Activated CD8-positive, alpha-beta memory T cell treated with anti-CD3 and anti-CD28 coated beads for 48 hours (primary cell): ENCODE results near the gene BRD2.

Experiments used
- DNase-seq, 3 experiments: peaks; one replicate each; pipeline ENCODE4 v3.0.0-alpha.2; 2020; ENCODE audit warnings: low read depth in 2 of 3, low spot score in 2 of 3

Gene BRD2

DNA sequence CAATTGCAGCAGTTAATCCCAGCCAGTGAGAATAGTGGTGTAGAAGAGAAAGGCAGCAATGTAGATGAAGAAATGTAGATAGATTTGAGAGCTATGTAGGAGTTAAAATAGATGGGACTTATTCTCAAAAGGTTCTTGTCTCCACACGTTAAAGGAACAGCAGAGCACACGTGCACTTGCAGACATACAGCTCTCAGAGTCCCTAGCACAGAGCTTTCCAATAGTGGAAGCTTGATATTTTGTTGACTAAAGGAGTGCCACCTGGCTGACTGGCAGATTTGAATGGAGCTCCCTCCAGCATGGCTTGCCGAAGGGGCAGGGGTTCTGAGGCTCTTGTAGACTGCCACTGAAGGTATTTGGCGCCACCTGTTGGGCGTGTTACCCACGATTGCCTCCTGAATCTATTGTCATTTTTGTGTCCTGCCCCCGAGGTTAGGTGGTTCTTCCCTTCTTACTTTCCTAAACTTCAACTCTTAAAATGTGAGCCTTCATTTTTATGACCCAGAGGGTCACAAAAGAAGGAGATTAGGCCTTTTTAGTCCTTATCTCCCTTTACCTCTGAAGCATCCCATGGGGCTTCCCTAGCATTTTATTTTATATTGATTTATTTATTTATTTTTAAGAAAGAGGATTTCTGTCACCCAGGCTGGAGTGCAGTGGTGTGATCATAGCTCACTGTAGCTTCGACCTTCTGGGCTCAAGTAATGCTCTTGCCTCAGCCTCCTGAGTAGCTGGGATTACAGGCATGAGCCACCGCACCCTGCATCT, 16.4 kb downstream of the BRD2 start:
- DNase-seq: peak; percentile 57 to 81 (median 74)

- no peak for DNase-seq
Observed at GRCh38 chr6:32989368-32989767, 21.0 kb downstream of the BRD2 start.

GRCh38 chr6:32991972-32992371, 23.6 kb downstream of the BRD2 start:
- no peak for DNase-seq

- no peak for DNase-seq
Observed at GRCh38 chr6:32993363-32993973, 25.1 kb downstream of the BRD2 start.

- no peak for DNase-seq
Observed at GRCh38 chr6:32995448-32995847, 27.1 kb downstream of the BRD2 start.

- no peak for DNase-seq
Observed at GRCh38 chr6:33000055-33000454, 31.7 kb downstream of the BRD2 start.

DNA sequence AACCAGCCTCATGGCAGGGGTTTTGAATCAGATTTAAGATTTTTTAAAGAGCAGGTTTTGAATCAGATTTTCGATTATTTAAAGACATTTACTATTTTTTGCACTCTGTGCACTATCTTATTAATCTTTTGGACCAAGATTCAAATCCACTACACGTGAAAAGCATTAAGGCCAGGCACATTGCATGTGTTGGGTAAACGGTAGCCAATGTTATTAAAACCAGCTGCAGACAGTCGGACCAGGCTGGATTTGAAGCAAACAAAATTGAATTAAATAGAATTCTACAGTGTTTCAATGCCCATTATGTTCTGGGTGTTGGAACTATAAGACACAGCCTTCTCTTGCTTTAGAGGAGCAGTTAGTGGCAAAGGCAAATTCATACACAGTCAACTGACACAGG, 33.3 kb downstream of the BRD2 start:
- DNase-seq: no peak

DNA sequence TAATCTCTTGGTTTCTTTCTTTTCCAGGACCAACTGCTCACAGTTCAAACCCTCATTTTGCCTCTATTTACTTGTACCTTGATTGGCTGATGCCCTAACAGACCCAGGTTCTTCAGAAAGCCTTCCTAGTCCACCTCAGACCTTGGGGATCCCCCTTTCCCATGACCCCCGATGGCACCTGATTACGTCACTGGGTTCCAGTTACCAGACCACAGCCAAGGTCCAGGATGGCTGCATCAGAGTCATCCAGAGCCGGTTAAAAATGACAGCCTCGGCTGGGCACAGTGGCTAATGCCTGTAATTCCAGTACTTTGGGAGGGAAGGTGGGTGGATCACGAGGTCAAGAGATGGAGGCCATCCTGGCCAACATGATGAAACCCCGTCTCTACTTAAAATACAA, 36.5 kb downstream of the BRD2 start:
- no peak for DNase-seq

DNA sequence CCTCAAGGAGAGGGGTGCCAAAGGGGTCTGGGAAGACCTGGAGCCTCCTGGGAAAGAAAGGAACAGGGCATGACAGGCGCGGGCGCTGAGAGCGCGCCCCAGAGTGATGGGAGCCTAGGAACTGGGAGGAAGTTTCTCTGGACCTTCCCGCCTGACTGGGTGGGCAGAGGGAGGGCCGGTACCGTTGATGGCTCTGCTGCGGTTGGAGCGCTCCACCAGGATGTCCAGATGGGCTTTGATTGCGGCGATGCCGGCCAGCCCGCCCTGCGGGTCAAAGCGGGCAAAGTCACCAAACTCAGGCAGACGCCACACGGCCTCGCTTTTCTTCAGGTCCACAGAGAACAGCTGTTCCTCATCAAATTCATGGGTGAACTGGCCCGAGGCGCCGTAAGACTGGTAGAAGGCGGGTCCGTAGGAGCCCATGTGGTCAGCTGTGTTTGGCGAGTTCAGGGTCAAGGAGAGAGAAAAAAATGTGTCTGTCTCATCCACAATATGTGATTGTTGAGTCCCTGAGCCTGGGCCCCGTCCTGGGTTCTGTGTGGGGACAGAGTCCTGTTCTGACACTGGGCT, 39.5 kb downstream of the BRD2 start:
- no peak for DNase-seq

- peak in 1 of 3 experiments; percentile 14 for DNase-seq
Observed at GRCh38 chr6:33008944-33009861, 40.8 kb downstream of the BRD2 start, which contains the start of gene HLA-DOA. HLA-DOA (minus strand) TSS chr6:33009591.

DNA sequence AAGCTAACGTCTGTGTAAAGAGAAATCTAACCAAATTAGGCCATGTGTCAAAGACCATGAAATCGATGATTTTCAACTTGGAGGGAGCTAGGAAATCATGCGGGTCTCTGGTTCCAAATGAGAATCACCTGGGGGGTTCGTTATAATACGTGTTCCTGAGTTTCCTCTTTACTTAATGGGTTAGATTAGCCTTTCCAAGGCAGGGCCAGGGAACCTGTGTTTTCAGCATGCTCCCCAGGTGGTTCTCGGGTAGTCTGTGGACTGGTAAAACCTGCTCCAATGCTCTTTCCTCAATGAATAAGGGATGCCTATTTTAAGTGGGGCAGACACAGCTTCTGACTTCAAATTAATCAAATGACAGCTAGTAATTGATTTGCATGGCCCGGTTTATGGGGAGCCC, 42.0 kb downstream of the BRD2 start:
- DNase-seq: no peak

GRCh38 chr6:33013608-33014007, 45.2 kb downstream of the BRD2 start:
- no peak for DNase-seq

DNA sequence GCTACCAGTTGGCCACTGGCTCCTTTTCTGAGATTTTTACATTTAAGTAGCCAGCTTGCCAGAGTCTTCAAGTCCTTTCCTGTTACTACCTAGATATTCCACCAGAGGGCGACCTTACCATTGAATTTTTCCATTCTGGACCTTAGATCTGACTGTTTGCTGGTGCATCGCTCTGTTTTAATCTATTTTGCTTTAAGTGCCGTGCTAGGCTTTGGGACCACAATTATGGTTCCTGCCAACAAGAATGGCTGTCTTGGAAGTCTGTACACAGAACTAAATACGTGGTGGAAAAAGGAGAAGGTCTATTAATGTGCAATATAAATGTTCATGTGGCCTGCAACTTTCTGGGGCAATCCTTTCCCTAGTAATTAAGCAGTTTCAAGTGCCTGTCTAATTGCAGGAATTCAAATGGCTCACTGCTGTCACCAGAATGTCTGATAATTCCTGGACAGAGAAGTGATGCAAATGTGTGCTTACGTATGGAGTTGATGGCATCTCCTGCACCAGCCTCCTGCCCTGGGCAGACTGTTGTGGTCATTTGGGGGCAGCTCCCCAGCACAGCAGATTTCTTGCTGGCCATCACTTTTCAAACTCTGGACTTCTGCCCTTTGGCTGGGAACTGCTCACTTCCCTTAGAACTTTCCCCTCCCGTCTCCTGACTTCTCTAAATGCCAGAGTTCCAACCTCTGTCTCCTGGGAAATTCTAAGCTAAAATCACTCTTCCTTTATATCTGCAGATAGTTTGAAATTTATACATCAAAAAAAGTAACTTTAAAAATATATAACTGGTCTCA, 46.6 kb downstream of the BRD2 start:
- no peak for DNase-seq

DNA sequence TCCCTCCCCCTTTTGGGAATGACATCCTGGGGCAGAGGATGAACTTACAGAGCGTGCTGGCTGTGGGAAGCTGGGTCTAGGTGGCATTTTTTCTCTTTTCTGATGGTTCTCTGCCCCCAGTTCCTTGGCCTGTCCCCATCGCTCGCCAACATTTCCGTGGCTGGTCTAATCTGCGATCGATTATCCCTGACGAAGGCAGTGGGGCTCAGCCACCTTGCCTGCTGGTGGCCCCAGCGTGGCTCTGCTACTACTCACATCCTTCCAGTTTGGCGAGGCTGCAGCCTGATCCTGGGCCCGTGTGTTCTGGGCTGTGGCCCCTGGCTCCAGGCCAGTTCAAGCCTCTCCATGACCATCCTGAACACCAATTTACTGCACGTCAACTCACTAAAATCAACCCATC, 47.4 kb downstream of the BRD2 start:
- no peak for DNase-seq

- no peak for DNase-seq
Observed at GRCh38 chr6:33017018-33017417, 48.6 kb downstream of the BRD2 start.

DNA sequence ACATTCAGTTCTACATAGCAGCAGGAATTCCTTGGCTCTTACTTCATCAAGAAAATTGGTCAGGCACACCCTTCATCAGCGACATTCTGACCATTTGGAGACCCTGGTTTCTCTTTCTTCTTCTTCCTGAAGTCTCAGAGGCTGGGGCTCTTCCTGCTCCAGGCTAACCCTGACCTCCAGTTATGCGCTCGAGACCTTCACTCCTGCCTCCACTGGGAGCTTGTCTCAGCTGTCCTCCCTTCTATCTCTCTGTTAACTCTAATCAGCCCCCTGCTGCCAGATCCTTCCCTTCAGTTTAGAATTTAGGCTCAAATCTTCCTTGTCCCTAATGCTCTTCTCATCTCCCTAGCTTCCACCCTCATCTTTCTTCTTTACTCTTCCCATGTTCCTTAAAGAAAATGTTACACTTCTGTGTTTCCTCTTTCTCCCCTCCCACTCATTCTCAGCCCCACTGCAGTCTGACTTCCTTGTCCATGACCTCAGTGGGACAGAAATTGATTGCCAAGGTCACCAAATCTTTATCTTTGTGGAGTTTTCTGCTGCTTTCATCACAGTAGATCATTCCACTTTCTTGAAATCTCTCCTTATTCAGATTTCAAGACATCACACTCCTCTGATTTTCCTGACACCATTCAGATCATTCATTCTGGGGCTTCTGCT, 49.4 kb downstream of the BRD2 start:
- DNase-seq: no peak

DNA sequence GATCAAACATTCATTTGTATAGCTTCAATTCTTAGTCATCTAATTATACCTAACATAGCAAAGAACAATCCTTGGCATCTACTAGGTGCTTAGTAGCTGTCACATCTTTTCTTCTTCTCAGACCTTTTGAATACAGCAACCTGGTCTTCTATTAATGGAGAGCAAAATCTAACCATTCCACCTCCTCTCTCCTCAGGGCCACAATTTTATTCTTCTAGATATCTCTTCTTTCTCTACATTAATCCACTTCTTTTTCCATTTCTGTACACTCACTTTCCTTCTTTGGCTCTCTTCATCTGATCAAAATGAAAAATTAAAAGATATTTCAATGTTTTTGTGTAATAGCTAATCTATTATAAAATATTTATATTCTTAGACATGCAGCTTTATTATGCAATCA, 50.0 kb downstream of the BRD2 start:
- no peak for DNase-seq

GRCh38 chr6:33018904-33019303, 50.5 kb downstream of the BRD2 start:
- no peak for DNase-seq

- DNase-seq: no peak
Observed at GRCh38 chr6:33019372-33019771, 51.0 kb downstream of the BRD2 start.

- DNase-seq: no peak
Observed at GRCh38 chr6:33021917-33022316, 53.5 kb downstream of the BRD2 start.
